GM12878 (cell line): ENCODE results near the gene PAPPA. TPM values are rescaled to one million over a fixed set of nuclear protein-coding genes. Genes with fewer than 3 reads are reported as not detected.

ENCODE experiments used
- ATAC-seq: fragments of 200-7000 bp; cut with Tn5 transposase; 3 replicates; pipeline ENCODE4 v1.9.1; 2020; ENCODE audit warnings: mild to moderate bottlenecking, moderate library complexity
- BruUV-seq: library from RNA; stranded (reverse); fragments of 400-500 nt; replicated peaks from 2 replicates; lab custom pipeline; 2021; lab: Mats Ljungman, UMichigan
- CTCF ChIA-PET: fragments of 300-600 bp; sonication (Branson Sonifier 250); formaldehyde crosslinking; extraction: SDS; loops from one replicate; lab custom pipeline; 2021; ENCODE audit warnings: inconsistent platforms; lab: Yijun Ruan, JAX
- POLR2A ChIA-PET: fragments of 350-600 bp; formaldehyde crosslinking; extraction: SDS; loops from one replicate; lab custom pipeline; 2021; ENCODE audit warnings: inconsistent platforms; lab: Charles Lee
- RAD21 ChIA-PET: fragments of 300-600 bp; sonication (Branson Sonifier 250); formaldehyde crosslinking; loops from one replicate; lab custom pipeline; 2023; ENCODE audit warnings: antibody characterized with exemption; ENCODE audit not compliant: unreplicated experiment; lab: Charles Lee
- SMC1A ChIA-PET: fragments of 300-600 bp; sonication (Branson Sonifier 250); formaldehyde crosslinking; loops from one replicate; lab custom pipeline; 2023; ENCODE audit not compliant: unreplicated experiment, uncharacterized antibody; lab: Charles Lee
- DNase-seq: peaks from one replicate; pipeline ENCODE4 v3.0.0-alpha.2; 2011; ENCODE audit warnings: low read depth, low spot score
- FAIRE-seq: peaks from 3 replicates; lab custom pipeline; 2011; peaks lifted over from hg19 to GRCh38; lab: Jason Lieb, UNC
- H2AFZ ChIP-seq: 2 replicates; pipeline ENCODE4 v1.6.0; 2011; ENCODE audit warnings: low read depth, low read length, control low read depth; ENCODE audit not compliant: control insufficient read depth
- H3K27ac ChIP-seq: 2 replicates; pipeline ENCODE4 v1.5.1; 2011; ENCODE audit warnings: control low read depth; ENCODE audit not compliant: control insufficient read depth, insufficient read depth
- H3K27me3 ChIP-seq, 2 experiments: replicated peaks in 1 of 2; 2 replicates each; pipeline versions ENCODE4 v1.6.0 to v1.6.1; 2011; ENCODE audit warnings: low read length in 1 of 2; ENCODE audit not compliant: control insufficient read depth in 2 of 2, insufficient read depth in 2 of 2
- H3K36me3 ChIP-seq, 2 experiments: 2 replicates each; pipeline ENCODE4 v1.5.1; 2011; ENCODE audit warnings: low read length in 1 of 2; ENCODE audit not compliant: control insufficient read depth in 2 of 2, insufficient read depth in 2 of 2
- H3K4me1 ChIP-seq: 2 replicates; pipeline ENCODE4 v1.6.1; 2011; ENCODE audit warnings: mild to moderate bottlenecking, low read length, moderate library complexity, mixed read lengths; ENCODE audit not compliant: control insufficient read depth, insufficient read depth
- H3K4me2 ChIP-seq: 2 replicates; pipeline ENCODE4 v1.6.0; 2011; ENCODE audit warnings: control low read depth; ENCODE audit not compliant: control insufficient read depth, insufficient read depth
- H3K4me3 ChIP-seq: fragments of 200-600 bp; sonication (generic); 2 replicates; pipeline ENCODE4 v1.5.1; 2016
- H3K79me2 ChIP-seq: 2 replicates; pipeline ENCODE4 v1.6.0; 2011; ENCODE audit warnings: low read length; ENCODE audit not compliant: control insufficient read depth, insufficient read depth
- H3K9ac ChIP-seq: 2 replicates; pipeline ENCODE4 v1.8.0; 2011; ENCODE audit warnings: low read length, control low read depth, mixed read lengths; ENCODE audit not compliant: control insufficient read depth, insufficient read depth
- H3K9me3 ChIP-seq: replicated peaks from 3 replicates; pipeline ENCODE4 v1.5.1; 2011; ENCODE audit warnings: mild to moderate bottlenecking, low read length; ENCODE audit not compliant: control insufficient read depth, insufficient read depth
- H4K20me1 ChIP-seq: 2 replicates; pipeline ENCODE4 v1.6.0; 2011; ENCODE audit not compliant: control insufficient read depth, insufficient read depth
- BACH1 ChIP-seq: fragments of 450-650 bp; IDR thresholded peaks from 2 replicates; pipeline ENCODE4 v1.6.1; 2017; ENCODE audit warnings: mild to moderate bottlenecking, borderline replicate concordance
- CBX3 ChIP-seq: fragments of 200-600 bp; sonication (generic); IDR thresholded peaks from 2 replicates; pipeline ENCODE4 v1.6.1; 2016; ENCODE audit warnings: low read depth, borderline replicate concordance
- CEBPB ChIP-seq, 2 experiments: fragments of 150-350 bp in 1 of 2; IDR thresholded peaks; 2 replicates each; pipeline ENCODE4 v1.6.1; 2012 to 2014; ENCODE audit warnings: low read depth in 2 of 2, low read length in 2 of 2, borderline replicate concordance in 1 of 2, inconsistent platforms in 1 of 2
- E2F4 ChIP-seq: IDR thresholded peaks from 2 replicates; pipeline ENCODE4 v1.6.1; 2012; ENCODE audit warnings: low read depth, low read length, improper control_type of control experiment
- E2F8 ChIP-seq: fragments of 450-650 bp; IDR thresholded peaks from 2 replicates; pipeline ENCODE4 v1.6.1; 2018; ENCODE audit warnings: mild to moderate bottlenecking, low read depth, moderate library complexity; ENCODE audit not compliant: partially characterized antibody
- ELK1 ChIP-seq: IDR thresholded peaks from 2 replicates; pipeline ENCODE4 v1.6.1; 2012; ENCODE audit warnings: low read depth, low read length, improper control_type of control experiment
- ETV6 ChIP-seq, 2 experiments: fragments of 450-650 bp in 1 of 2; IDR thresholded peaks in 1 of 2; conservative IDR thresholded peaks in 1 of 2; 2 replicates each; pipeline ENCODE4 v1.6.1; 2014; ENCODE audit warnings: antibody characterized with exemption in 1 of 2, borderline replicate concordance in 1 of 2, low read depth in 1 of 2, mild to moderate bottlenecking in 1 of 2, moderate library complexity in 1 of 2
- KAT2A ChIP-seq: conservative IDR thresholded peaks from 2 replicates; pipeline ENCODE4 v1.6.1; 2011; ENCODE audit warnings: low read depth, low read length; ENCODE audit not compliant: control insufficient read depth
- NFYB ChIP-seq: IDR thresholded peaks from 2 replicates; pipeline ENCODE4 v1.6.1; 2011; ENCODE audit warnings: low read depth, mild to moderate bottlenecking, low read length, improper control_type of control experiment, moderate library complexity; ENCODE audit not compliant: insufficient read depth
- POLR2AphosphoS5 ChIP-seq: IDR thresholded peaks from 2 replicates; pipeline ENCODE4 v1.6.1; 2011; ENCODE audit warnings: mild to moderate bottlenecking, low read length, inconsistent platforms
- POU2F2 ChIP-seq: IDR thresholded peaks from 3 replicates; pipeline ENCODE4 v1.6.1; 2011; ENCODE audit warnings: low read depth, mild to moderate bottlenecking, low read length, borderline replicate concordance
- ZBTB33 ChIP-seq: fragments of 450-650 bp; IDR thresholded peaks from 2 replicates; pipeline ENCODE4 v1.6.1; 2017; ENCODE audit warnings: mild to moderate bottlenecking
- ZNF207 ChIP-seq: fragments of 450-650 bp; IDR thresholded peaks from 2 replicates; pipeline ENCODE4 v1.6.1; 2014; ENCODE audit warnings: antibody characterized with exemption, mild to moderate bottlenecking, borderline replicate concordance
- ZNF274 ChIP-seq: IDR thresholded peaks from one replicate; pipeline ENCODE4 v1.8.0; 2011; ENCODE audit not compliant: insufficient read length, insufficient read depth
- WGBS: methylation state at CpG from one replicate; pipeline ENCODE4 v1.1.6; 2016; ENCODE audit warnings: low lambda C conversion rate; ENCODE audit not compliant: insufficient replicate concordance, insufficient coverage; ENCODE audit errors: missing lambda C conversion rate; 5-methylcytosine and 5-hydroxymethylcytosine counted together
- in situ Hi-C: fragments of 300-500 bp; cut with MboI; formaldehyde crosslinking; loops from 9 replicates; pipeline ENCODE4 v1.14.3; 2018; ENCODE audit warnings: mixed read lengths
- intact Hi-C: fragments of 100-400 bp; cut with micrococcal nuclease; formaldehyde crosslinking; loops from one replicate; pipeline ENCODE4 v1.14.2; 2022; ENCODE audit not compliant: unreplicated experiment
- polyA plus RNA-seq, 11 experiments: library from polyadenylated mRNA; depleted of rRNA in 4 of 11; unstranded in 6 of 11; stranded (reverse) in 5 of 11; fragments of >200 nt; fragmentation: Nextera tagmentation in 4 of 11; fragmentation: Illumina TruSeq in 1 of 11; extraction: Ambion mirVana in 4 of 11; extraction: Trizol in 1 of 11; gene quantifications; 1 replicate in 1 of 11; 2 replicates in 10 of 11; pipeline versions ENCODE4 v1.2.1 to v1.2.3, GENCODE V29; 2011 to 2016; ENCODE audit warnings: inconsistent platforms in 2 of 11, missing spikeins in 2 of 11, low read depth in 1 of 11
- total RNA-seq, 4 experiments: library from RNA; depleted of rRNA in 3 of 4; stranded (reverse); fragments of >200 nt in 3 of 4; fragmentation: Illumina TruSeq in 1 of 4; extraction: Trizol in 1 of 4; gene quantifications; 2 replicates each; pipeline versions ENCODE4 v1.2.1 to v1.2.3, GENCODE V29; 2013 to 2021

PAPPA gene
- total and polyA plus RNA-seq, 10 of the 15 experiments (the other 5 are each of a cell fraction or from before 2014, with no cell fraction given) = under 0.01 to 0.19 (median 0.02) TPM; not detected in 4

GRCh38 chr9:116327701-116328405 lies 174.3 kb downstream of the PAPPA start:
- DNase-seq = no peak
- intact Hi-C loops = loop anchor here (10.0 kb wide), 1 partner anchor 63 kb away; no protein-coding TSS in a partner anchor
- Histone ChIP-seq H3K4me3 (no peak overlapping the region), H3K4me2 (no peak overlapping the region), H3K9me3 (no peaks in the 10 kb centered on the region), H3K4me1 (no peaks in the 10 kb centered on the region), H3K27me3 (no peaks in the 10 kb centered on the region; a peak in 2 of 4 replicates), H2AFZ (no peak overlapping the region), H3K36me3 (no peaks in the 10 kb centered on the region), H3K9ac (no peak overlapping the region), H4K20me1 (no peaks in the 10 kb centered on the region; the same call in 1 of the 2 replicates), H3K27ac (no peak overlapping the region), H3K79me2 (no peaks in the 10 kb centered on the region)
- in situ Hi-C loops = no loop called here
- CTCF ChIA-PET = no interaction called here
- POLR2A ChIA-PET = no interaction called here
- SMC1A ChIA-PET = no interaction called here
- no peak for TF ChIP-seq ZNF274
- TF ChIP-seq ZBTB33 = no peak
- no peak for TF ChIP-seq CBX3
- no peak for TF ChIP-seq POU2F2
- no peak for TF ChIP-seq E2F4
- no peak for TF ChIP-seq NFYB
- no peak for TF ChIP-seq POLR2AphosphoS5
- no peak for TF ChIP-seq E2F8
- TF ChIP-seq ZNF207 = no peak
- no peak for TF ChIP-seq KAT2A
- no peak for TF ChIP-seq CEBPB (IDR thresholded peaks at IDR 0.05; ENCODE audit: borderline replicate concordance in 1 of 2, low read depth in 2 of 2, low read length in 2 of 2)
- TF ChIP-seq ELK1 = no peak
- no peak for TF ChIP-seq ETV6 (conservative IDR thresholded peaks at IDR 0.05 in 1 of 2, IDR thresholded peaks at IDR 0.05 in 1 of 2; ENCODE audit: borderline replicate concordance in 1 of 2, low read depth in 1 of 2)
- TF ChIP-seq BACH1 = no peak
- no peak for FAIRE-seq
- RAD21 ChIA-PET = no interaction called here
- ATAC-seq = no peak
- 24% methylated on average over 4 of the region's 4 CpGs for WGBS
- no TSS peak for BruUV-seq
